ENCODE results near the gene NUP210. TPM values are rescaled to one million over a fixed set of nuclear protein-coding genes. Genes with fewer than 3 reads are reported as not detected.
"Not testable (repeated sequence)": the region's sequence is repeated elsewhere in the genome, so short reads cannot be mapped to it uniquely, and the experiment has no call there.

NUP210 gene
- total RNA-seq, 1 experiment from 2014 or later, result 14.1 TPM

- DNase-seq (ENCODE audit: low spot score), result no peak
These were observed 13.9 kb downstream of the NUP210 start for GRCh38 chr3:13406190-13406589.

GRCh38 chr3:13405614-13406013 lies 14.5 kb downstream of the NUP210 start:
- no peak for DNase-seq (ENCODE audit: low spot score)

GRCh38 chr3:13404626-13405452 lies 15.3 kb downstream of the NUP210 start:
- DNase-seq (ENCODE audit: low spot score), result no peak

- no peak for DNase-seq (ENCODE audit: low spot score)
These were observed 16.3 kb downstream of the NUP210 start for GRCh38 chr3:13403847-13404246.

- DNase-seq (ENCODE audit: low spot score), result no peak
These were observed 16.8 kb downstream of the NUP210 start for GRCh38 chr3:13403213-13403819.

- no peak for DNase-seq (ENCODE audit: low spot score)
These were observed 19.0 kb downstream of the NUP210 start for GRCh38 chr3:13401149-13401548.

- DNase-seq (ENCODE audit: low spot score), result no peak
These were observed 19.9 kb downstream of the NUP210 start for GRCh38 chr3:13400114-13400673.

- no peak for DNase-seq (ENCODE audit: low spot score)
These were observed 20.5 kb downstream of the NUP210 start for GRCh38 chr3:13399603-13400002.

- DNase-seq (ENCODE audit: low spot score), result no peak
These were observed 22.8 kb downstream of the NUP210 start for GRCh38 chr3:13397316-13397715.

- no peak for DNase-seq (ENCODE audit: low spot score)
These were observed 25.8 kb downstream of the NUP210 start for GRCh38 chr3:13394363-13394762.

- no peak for DNase-seq (ENCODE audit: low spot score)
These were observed 26.4 kb downstream of the NUP210 start for GRCh38 chr3:13393427-13394360.

- DNase-seq (ENCODE audit: low spot score), result no peak
These were observed 28.8 kb downstream of the NUP210 start for GRCh38 chr3:13391308-13391707.

GRCh38 chr3:13389378-13389777 lies 30.7 kb downstream of the NUP210 start:
- no peak for DNase-seq (ENCODE audit: low spot score)

- DNase-seq (ENCODE audit: low spot score), result no peak
These were observed 31.3 kb downstream of the NUP210 start for GRCh38 chr3:13388816-13389215.

GRCh38 chr3:13385373-13385965 lies 34.7 kb downstream of the NUP210 start:
- no peak for DNase-seq (ENCODE audit: low spot score)

GRCh38 chr3:13380971-13381370 lies 39.2 kb downstream of the NUP210 start:
- no peak for DNase-seq (ENCODE audit: low spot score)

- peak; percentile 84 for DNase-seq (ENCODE audit: low spot score)
These were observed 40.8 kb downstream of the NUP210 start for GRCh38 chr3:13379201-13379830.

GRCh38 chr3:13378155-13378554 lies 42.0 kb downstream of the NUP210 start:
- peak; percentile 68 for DNase-seq (ENCODE audit: low spot score)

GRCh38 chr3:13377741-13378140 lies 42.4 kb downstream of the NUP210 start:
- not testable (repeated sequence) for DNase-seq (ENCODE audit: low spot score)

GRCh38 chr3:13377021-13377420 lies 43.1 kb downstream of the NUP210 start:
- DNase-seq (ENCODE audit: low spot score), result no peak

- DNase-seq (ENCODE audit: low spot score), result no peak
These were observed 44.0 kb downstream of the NUP210 start for GRCh38 chr3:13376091-13376490.
